ENCODE measurements around the gene MYO1F.

MYO1F gene

GRCh38 chr19:8504171-8504570, 73.1 kb downstream of the MYO1F start:
- Histone ChIP-seq H3K27ac (no peak overlapping the region), H3K27me3 (replicated peaks) (no peaks in the 10 kb centered on the region), H3K36me3 (replicated peaks) (no peaks in the 10 kb centered on the region), H3K4me3 (ENCODE audit: low read depth, low read length) (no peak overlapping the region)
- no peak for TF ChIP-seq CTCF (IDR thresholded peaks at IDR 0.05; ENCODE audit: low read depth, low read length, missing control alignments)
- in situ Hi-C loops (cut with HindIII; ENCODE audit: low pct_ligation_motif_present, low sequenced_read_pairs), result no loop called here
- DNase-seq, result no peak

GRCh38 chr19:8503510-8503909, 73.7 kb downstream of the MYO1F start:
- in situ Hi-C loops (cut with HindIII; ENCODE audit: low pct_ligation_motif_present, low sequenced_read_pairs), result no loop called here

GRCh38 chr19:8501981-8502380, 75.3 kb downstream of the MYO1F start:
- TF ChIP-seq CTCF (IDR thresholded peaks at IDR 0.05; ENCODE audit: low read depth, low read length, missing control alignments), result no peak
- Histone ChIP-seq H3K27me3 (replicated peaks) (no peaks in the 10 kb centered on the region), H3K4me3 (ENCODE audit: low read depth, low read length) (no peak overlapping the region), H3K36me3 (replicated peaks) (no peaks in the 10 kb centered on the region), H3K27ac (no peak overlapping the region)
- DNase-seq, result no peak
- in situ Hi-C loops (cut with HindIII; ENCODE audit: low pct_ligation_motif_present, low sequenced_read_pairs), result no loop called here

More at GRCh38 chr19:8503510-8503909, 73.7 kb downstream of the MYO1F start:
- no peak for DNase-seq
- Histone ChIP-seq H3K4me3 (ENCODE audit: low read depth, low read length) (no peak overlapping the region), H3K36me3 (replicated peaks) (no peaks in the 10 kb centered on the region), H3K27ac (no peak overlapping the region), H3K27me3 (replicated peaks) (no peaks in the 10 kb centered on the region)
- TF ChIP-seq CTCF (IDR thresholded peaks at IDR 0.05; ENCODE audit: low read depth, low read length, missing control alignments), result no peak

GRCh38 chr19:8501516-8501915, 75.7 kb downstream of the MYO1F start:
- H3K4me3 ChIP-seq (ENCODE audit: low read depth, low read length), result no peak overlapping the region

GRCh38 chr19:8500158-8500557, 77.1 kb downstream of the MYO1F start:
- no peaks in the 10 kb centered on the region for H3K36me3 ChIP-seq (replicated peaks)
- no peak overlapping the region for H3K27ac ChIP-seq
- DNase-seq, result no peak
- no peak overlapping the region for H3K4me3 ChIP-seq (ENCODE audit: low read depth, low read length)
- in situ Hi-C loops (cut with HindIII; ENCODE audit: low pct_ligation_motif_present, low sequenced_read_pairs), result no loop called here
- no peak for TF ChIP-seq CTCF (IDR thresholded peaks at IDR 0.05; ENCODE audit: low read depth, low read length, missing control alignments)
- H3K27me3 ChIP-seq (replicated peaks), result no peaks in the 10 kb centered on the region

More at GRCh38 chr19:8501516-8501915, 75.7 kb downstream of the MYO1F start:
- TF ChIP-seq CTCF (IDR thresholded peaks at IDR 0.05; ENCODE audit: low read depth, low read length, missing control alignments), result no peak
- H3K27me3 ChIP-seq (replicated peaks), result no peaks in the 10 kb centered on the region
- in situ Hi-C loops (cut with HindIII; ENCODE audit: low pct_ligation_motif_present, low sequenced_read_pairs), result no loop called here
- H3K27ac ChIP-seq, result no peak overlapping the region
- no peak for DNase-seq
- no peaks in the 10 kb centered on the region for H3K36me3 ChIP-seq (replicated peaks)

- DNase-seq, result no peak
- Histone ChIP-seq H3K4me3 (ENCODE audit: low read depth, low read length) (no peak overlapping the region), H3K27me3 (replicated peaks) (no peaks in the 10 kb centered on the region), H3K27ac (no peak overlapping the region), H3K36me3 (replicated peaks) (no peaks in the 10 kb centered on the region)
- no peak for TF ChIP-seq CTCF (IDR thresholded peaks at IDR 0.05; ENCODE audit: low read depth, low read length, missing control alignments)
- in situ Hi-C loops (cut with HindIII; ENCODE audit: low pct_ligation_motif_present, low sequenced_read_pairs), result no loop called here
Measured at GRCh38 chr19:8499048-8499833, 78.0 kb downstream of the MYO1F start.

All from brain microvascular endothelial cell (primary cell).